Subcutaneous adipose tissue (tissue), 4 donors: ENCODE measurements around the gene THBS4. TPM values are rescaled to one million over a fixed set of nuclear protein-coding genes. Genes with fewer than 3 reads are reported as not detected.

ENCODE experiments used
- total RNA-seq, 4 donors: library from RNA; depleted of rRNA; stranded (reverse); fragments of >200 nt; gene quantifications; one replicate each; pipeline ENCODE4 v1.1.0, GENCODE V29; 2016
- TF ChIP-seq, protein P1 (sequence below): fragments of 450-650 bp; IDR thresholded peaks from one replicate; pipeline ENCODE4 v1.5.1; 2016; ENCODE audit warnings: low read depth, mild to moderate bottlenecking, control low read depth, antibody characterized with exemption, moderate library complexity

The THBS4 gene
- total RNA-seq, 4 donors from 2014 or later = 14.1 to 28.2 (median 21.2) TPM

DNA sequence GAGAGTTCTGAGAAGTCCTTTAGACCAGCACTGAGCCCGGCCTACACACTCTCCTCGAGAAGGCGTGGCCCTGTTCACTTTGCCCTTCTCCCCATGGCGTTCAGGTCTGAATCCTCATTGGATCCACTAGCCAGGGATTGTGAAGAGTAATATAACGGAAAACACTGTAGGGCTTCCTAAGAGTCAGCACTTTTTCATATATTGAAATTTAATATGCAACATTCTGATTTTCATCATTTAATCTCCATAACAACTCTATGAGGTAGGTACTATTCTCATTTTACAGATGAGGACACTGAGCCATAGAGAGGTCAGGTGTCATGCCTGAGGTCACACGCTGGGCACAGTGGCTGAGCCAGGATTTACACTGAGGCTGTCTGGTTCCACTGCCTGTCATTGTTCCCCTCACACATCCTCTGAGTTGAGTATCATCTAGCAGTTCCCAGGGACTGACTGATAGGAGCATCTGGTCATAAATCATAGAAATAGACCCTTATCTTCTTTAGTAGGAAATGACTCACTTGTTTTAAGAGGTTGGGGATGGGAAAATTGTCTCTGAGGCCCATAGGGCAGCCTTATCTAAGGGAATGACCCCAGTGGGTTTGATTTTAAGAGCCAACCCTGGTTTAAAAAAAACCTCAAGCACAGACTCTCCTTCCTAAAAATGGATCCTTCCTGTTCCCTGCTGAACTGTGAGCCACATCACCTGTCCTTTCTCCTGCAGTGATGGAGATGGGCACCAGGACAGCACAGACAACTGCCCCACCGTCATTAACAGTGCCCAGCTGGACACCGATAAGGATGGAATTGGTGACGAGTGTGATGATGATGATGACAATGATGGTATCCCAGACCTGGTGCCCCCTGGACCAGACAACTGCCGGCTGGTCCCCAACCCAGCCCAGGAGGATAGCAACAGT lies 41.2 kb downstream of the THBS4 start:
- TF ChIP-seq, protein P1, sequence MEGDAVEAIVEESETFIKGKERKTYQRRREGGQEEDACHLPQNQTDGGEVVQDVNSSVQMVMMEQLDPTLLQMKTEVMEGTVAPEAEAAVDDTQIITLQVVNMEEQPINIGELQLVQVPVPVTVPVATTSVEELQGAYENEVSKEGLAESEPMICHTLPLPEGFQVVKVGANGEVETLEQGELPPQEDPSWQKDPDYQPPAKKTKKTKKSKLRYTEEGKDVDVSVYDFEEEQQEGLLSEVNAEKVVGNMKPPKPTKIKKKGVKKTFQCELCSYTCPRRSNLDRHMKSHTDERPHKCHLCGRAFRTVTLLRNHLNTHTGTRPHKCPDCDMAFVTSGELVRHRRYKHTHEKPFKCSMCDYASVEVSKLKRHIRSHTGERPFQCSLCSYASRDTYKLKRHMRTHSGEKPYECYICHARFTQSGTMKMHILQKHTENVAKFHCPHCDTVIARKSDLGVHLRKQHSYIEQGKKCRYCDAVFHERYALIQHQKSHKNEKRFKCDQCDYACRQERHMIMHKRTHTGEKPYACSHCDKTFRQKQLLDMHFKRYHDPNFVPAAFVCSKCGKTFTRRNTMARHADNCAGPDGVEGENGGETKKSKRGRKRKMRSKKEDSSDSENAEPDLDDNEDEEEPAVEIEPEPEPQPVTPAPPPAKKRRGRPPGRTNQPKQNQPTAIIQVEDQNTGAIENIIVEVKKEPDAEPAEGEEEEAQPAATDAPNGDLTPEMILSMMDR = no peak

DNA sequence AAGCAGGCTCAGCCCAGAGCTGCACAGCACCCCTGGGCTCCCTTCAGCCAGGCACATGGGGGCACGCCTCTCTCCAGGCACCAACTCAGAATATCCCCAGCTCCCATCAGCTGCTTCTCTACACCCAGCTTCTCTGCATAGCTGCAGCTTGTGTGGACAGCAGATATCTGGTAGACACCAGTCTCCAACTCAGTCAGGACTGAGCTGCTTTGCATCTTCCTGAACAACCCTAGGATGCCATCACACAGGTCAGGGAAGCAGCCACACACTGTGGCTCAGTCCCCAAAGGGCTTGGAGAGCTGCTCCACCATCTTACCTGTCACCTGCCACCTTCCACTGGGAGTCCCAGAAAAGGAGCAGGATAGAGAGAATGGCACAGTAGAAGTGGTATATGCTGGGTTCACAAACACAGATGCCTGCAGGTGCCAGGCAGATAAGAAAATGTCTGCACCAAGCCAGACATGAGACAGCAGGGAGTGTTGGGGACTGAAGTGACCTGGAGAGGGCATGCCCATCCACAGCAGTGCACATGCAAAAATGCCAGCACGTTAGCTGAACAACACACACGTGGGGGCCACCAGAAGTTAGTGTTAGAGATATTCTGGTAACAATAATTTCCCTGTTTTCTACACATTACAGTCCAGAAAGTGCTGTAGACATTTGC lies 42.0 kb downstream of the THBS4 start:
- TF ChIP-seq, protein P1 = no peak

- TF ChIP-seq, protein P1 = no peak
Observed at GRCh38 chr5:80078921-80079320, 43.8 kb downstream of the THBS4 start.

- TF ChIP-seq, protein P1 = no peak
Observed at GRCh38 chr5:80082281-80082680, 47.1 kb downstream of the THBS4 start.

DNA sequence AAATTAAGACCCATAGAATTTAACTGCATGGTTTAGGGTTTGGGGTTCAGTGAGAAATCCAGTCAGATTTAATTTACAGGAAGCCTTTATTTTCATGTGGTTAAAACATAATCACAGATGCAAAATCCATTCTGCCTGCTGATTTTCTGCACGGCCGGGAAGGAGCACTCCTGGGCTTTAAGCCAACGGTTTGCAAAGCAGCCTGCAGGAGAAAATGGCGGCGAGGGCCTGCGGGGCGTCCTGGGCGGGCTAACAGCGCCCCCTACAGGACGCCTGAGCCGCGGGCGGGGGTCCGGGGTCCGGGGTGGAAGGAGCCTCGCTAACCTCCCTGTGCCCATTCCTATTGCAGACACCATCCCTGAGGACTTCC lies 47.6 kb downstream of the THBS4 start:
- TF ChIP-seq, protein P1 = no peak

DNA sequence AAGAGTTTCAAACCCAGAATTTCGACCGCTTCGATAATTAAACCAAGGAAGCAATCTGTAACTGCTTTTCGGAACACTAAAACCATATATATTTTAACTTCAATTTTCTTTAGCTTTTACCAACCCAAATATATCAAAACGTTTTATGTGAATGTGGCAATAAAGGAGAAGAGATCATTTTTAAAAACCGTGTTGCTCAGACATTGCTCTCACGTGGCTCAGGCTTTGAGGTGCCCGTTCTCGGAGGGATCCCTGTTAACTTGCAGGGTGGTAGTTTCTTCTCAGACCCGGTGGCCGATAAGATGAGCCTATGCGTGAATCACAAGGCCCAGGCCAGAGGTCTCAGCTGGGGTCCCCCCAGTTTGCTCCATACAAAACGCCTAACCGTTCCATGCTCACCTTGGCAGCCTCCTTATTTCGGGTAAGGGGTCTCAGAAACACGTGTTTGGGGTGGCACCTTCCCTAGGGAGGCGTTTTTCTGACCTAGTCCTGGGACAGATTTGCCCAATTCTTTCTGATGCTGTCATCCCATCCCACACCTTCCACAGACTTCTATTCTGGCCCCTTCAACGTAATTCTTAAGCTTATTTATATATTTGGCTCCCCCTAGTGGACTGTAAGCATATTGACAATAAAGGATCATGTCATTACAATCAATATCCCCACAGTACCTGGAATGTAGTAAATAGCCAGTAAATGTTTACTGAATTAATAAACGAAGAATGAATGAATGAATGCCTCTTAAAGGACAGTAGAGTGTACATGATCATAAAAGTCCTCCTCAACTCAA lies 48.1 kb downstream of the THBS4 start:
- TF ChIP-seq, protein P1 = no peak

DNA sequence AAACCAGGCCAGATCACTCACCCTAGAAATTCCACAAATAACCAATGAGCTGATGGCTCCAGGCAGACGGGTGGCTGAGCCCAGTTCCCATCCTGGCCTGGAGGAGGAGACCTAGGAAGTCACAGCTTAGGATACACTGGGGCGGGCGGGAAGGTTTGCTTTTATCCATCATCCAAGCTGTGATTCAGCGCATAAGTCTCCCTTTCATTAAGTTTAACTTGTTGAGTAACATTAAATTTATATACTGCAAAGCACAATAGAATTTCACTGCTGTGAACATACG lies 55.7 kb downstream of the THBS4 start:
- TF ChIP-seq, protein P1 = no peak
